PC-9 (cell line): ENCODE measurements around the gene BCL3.

Source experiments
- CTCF ChIP-seq: fragments of 200-600 bp; sonication (generic); conservative IDR thresholded peaks from 2 replicates; pipeline ENCODE4 v1.6.1; 2017; ENCODE audit warnings: mixed run types, antibody characterized with exemption, mild to moderate bottlenecking, moderate library complexity
- EZH2 ChIP-seq: fragments of 200-600 bp; sonication (generic); IDR thresholded peaks from 2 replicates; pipeline ENCODE4 v1.8.0; 2017; ENCODE audit warnings: antibody characterized with exemption, low read depth

- TF ChIP-seq EZH2: no peak
- no peak for TF ChIP-seq CTCF
These were observed 22.8 kb upstream of the BCL3 start for GRCh38 chr19:44725684-44726083.
